Gastrocnemius medialis (tissue), 4 donors: Measurements from ENCODE around the gene OMA1. TPM values are rescaled to one million over a fixed set of nuclear protein-coding genes. Genes with fewer than 3 reads are reported as not detected.

Experiments
- ATAC-seq, 2 donors: fragments of 150-250 bp; one replicate each; pipeline ENCODE4 v1.9.1; 2016
- DNase-seq, 2 donors: peaks; one replicate each; pipeline ENCODE4 v3.0.0-alpha.2; 2019
- H3K27ac ChIP-seq, 4 donors: fragments of 200-600 bp; sonication (generic); 1 replicate in 1 of 4; 2 replicates in 3 of 4; pipeline ENCODE4 v1.5.1; 2016 to 2018; ENCODE audit warnings: mild to moderate bottlenecking in 2 of 4, moderate library complexity in 1 of 4
- H3K27me3 ChIP-seq, 3 donors: fragments of 200-600 bp; sonication (generic) in 2 of 3; 1 replicate in 1 of 3; 2 replicates in 2 of 3; pipeline versions ENCODE4 v1.5.1 to v1.6.0; 2016 to 2019; ENCODE audit warnings: mild to moderate bottlenecking in 1 of 3, moderate library complexity in 1 of 3
- H3K36me3 ChIP-seq, 2 donors: fragments of 200-600 bp; sonication (generic) in 1 of 2; one replicate each; pipeline ENCODE4 v1.5.1; 2017 to 2018
- H3K4me1 ChIP-seq, 2 donors: fragments of 200-600 bp; sonication (generic) in 1 of 2; one replicate each; pipeline ENCODE4 v1.5.1; 2016 to 2017; ENCODE audit warnings: mild to moderate bottlenecking in 2 of 2
- H3K4me3 ChIP-seq, 4 donors: fragments of 200-600 bp; sonication (generic) in 3 of 4; 1 replicate in 1 of 4; 2 replicates in 3 of 4; pipeline ENCODE4 v1.5.1; 2016 to 2019; ENCODE audit warnings: mild to moderate bottlenecking in 2 of 4
- H3K9me3 ChIP-seq, 3 donors: fragments of 200-600 bp; sonication (generic) in 2 of 3; 1 replicate in 1 of 3; 2 replicates in 2 of 3; pipeline ENCODE4 v1.5.1; 2016 to 2019
- POLR2A ChIP-seq, 2 donors: fragments of 450-650 bp; IDR thresholded peaks; one replicate each; pipeline ENCODE4 v1.6.1; 2017; ENCODE audit warnings: antibody characterized with exemption in 2 of 2, mild to moderate bottlenecking in 2 of 2, moderate library complexity in 2 of 2
- in situ Hi-C, 4 donors: fragments of 200-750 bp; cut with MboI; loops; one replicate each; pipeline versions ENCODE4 v1.15.0 to v1.8.0; 2017; ENCODE audit warnings: low sequenced_read_pairs in 4 of 4
- intact Hi-C: fragments of 100-400 bp; cut with DNase I; formaldehyde crosslinking; loops from one replicate; pipeline ENCODE4 v1.15.1; 2023; ENCODE audit warnings: low total_unique reads
- total RNA-seq, 4 donors: library from RNA; depleted of rRNA; stranded (reverse); fragments of >200 nt; gene quantifications; one replicate each; pipeline versions ENCODE4 v1.1.0 to v1.2.3, GENCODE V29; 2016
- TF ChIP-seq, protein P1 (sequence below), 5 experiments: fragments of 450-650 bp in 3 of 5; fragments of 200-600 bp in 2 of 5; sonication (generic) in 2 of 5; IDR thresholded peaks in 4 of 5; conservative IDR thresholded peaks in 1 of 5; 1 replicate in 4 of 5; 2 replicates in 1 of 5; pipeline ENCODE4 v1.5.1; 2016 to 2019; ENCODE audit warnings: antibody characterized with exemption in 5 of 5, mild to moderate bottlenecking in 3 of 5, moderate library complexity in 3 of 5

Gene OMA1
- total RNA-seq, 4 donors from 2014 or later = 11.7 to 23.7 (median 19.3) TPM

DNA sequence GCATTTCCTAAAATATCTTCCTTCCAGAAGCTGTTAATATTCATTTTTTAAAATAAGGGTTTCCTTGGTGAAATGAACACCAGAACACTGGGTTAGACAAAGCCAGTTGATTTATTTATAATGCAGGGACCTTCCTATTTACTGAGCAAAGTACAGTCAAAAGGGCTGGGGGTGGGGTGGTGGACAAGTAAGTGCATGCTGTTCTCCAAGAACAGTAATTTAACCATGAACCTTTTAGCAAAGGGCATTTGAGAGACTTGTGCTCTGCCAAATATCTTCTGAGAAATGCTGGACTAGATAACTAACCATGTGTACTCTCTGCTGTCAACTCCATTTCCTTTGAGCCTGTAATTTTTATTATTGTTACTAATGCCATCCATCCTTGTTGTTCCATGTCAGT, 100.2 kb downstream of the OMA1 start:
- in situ Hi-C loops (no loop called here), intact Hi-C loops (no loop called here)
- TF ChIP-seq, protein P1, sequence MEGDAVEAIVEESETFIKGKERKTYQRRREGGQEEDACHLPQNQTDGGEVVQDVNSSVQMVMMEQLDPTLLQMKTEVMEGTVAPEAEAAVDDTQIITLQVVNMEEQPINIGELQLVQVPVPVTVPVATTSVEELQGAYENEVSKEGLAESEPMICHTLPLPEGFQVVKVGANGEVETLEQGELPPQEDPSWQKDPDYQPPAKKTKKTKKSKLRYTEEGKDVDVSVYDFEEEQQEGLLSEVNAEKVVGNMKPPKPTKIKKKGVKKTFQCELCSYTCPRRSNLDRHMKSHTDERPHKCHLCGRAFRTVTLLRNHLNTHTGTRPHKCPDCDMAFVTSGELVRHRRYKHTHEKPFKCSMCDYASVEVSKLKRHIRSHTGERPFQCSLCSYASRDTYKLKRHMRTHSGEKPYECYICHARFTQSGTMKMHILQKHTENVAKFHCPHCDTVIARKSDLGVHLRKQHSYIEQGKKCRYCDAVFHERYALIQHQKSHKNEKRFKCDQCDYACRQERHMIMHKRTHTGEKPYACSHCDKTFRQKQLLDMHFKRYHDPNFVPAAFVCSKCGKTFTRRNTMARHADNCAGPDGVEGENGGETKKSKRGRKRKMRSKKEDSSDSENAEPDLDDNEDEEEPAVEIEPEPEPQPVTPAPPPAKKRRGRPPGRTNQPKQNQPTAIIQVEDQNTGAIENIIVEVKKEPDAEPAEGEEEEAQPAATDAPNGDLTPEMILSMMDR (IDR thresholded peaks at IDR 0.05 in 4 of 5, conservative IDR thresholded peaks at IDR 0.05 in 1 of 5) = no peak
- TF ChIP-seq POLR2A (IDR thresholded peaks at IDR 0.05) = no peak
- H3K36me3 ChIP-seq = no peaks in the 10 kb centered on the region
- ATAC-seq (no peak), DNase-seq (no peak)
- H3K27ac ChIP-seq = no peak overlapping the region
- no peaks in the 10 kb centered on the region for H3K9me3 ChIP-seq
- H3K4me1 ChIP-seq = peaks cover 0 to 12% of the 10 kb centered on the region in 2 donors
- no peak overlapping the region for H3K4me3 ChIP-seq
- H3K27me3 ChIP-seq = no peaks in the 10 kb centered on the region

DNA sequence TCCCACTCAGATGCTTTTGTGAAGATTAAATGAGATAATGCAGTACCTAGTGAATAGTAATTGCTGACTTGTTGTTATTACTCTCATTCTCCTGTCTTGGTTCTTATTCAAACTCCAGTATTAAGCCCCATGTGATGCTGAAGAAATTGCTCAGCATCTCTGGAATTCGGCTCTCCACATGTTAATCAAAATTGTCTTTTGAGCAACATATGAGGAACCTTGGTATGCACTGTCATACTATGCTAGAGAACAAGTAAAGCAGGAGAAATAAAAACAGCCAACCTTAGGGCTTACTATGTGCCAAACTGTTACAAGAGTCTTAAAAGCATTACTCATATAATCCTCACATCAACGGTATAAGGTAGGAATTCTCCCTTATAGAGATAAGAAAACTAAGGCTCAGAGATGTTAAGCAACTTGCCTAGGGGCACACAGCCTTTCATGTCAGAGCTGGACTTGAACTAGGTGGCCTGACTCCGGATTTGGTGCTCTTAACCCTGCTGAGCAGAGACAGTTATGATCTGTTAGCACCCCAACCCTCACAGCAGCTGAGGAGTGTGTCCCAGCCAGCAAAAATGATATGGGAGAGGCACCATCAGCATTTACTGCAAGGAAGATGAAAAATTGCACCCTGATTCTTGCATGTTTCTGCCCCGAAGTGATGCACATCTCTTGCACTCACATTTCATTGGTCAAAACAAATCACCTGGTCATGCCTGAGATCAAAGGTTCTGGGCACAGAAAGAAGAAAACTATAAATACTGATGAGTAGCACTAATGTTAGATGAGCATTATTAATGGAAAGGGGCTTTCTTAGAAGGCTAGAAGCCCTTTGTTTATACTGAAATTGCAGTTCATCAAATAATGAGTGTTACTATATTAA, 102.3 kb downstream of the OMA1 start:
- TF ChIP-seq, protein P1 (IDR thresholded peaks at IDR 0.05 in 4 of 5, conservative IDR thresholded peaks at IDR 0.05 in 1 of 5) = no peak
- TF ChIP-seq POLR2A (IDR thresholded peaks at IDR 0.05) = no peak
- in situ Hi-C loops = no loop called here

DNA sequence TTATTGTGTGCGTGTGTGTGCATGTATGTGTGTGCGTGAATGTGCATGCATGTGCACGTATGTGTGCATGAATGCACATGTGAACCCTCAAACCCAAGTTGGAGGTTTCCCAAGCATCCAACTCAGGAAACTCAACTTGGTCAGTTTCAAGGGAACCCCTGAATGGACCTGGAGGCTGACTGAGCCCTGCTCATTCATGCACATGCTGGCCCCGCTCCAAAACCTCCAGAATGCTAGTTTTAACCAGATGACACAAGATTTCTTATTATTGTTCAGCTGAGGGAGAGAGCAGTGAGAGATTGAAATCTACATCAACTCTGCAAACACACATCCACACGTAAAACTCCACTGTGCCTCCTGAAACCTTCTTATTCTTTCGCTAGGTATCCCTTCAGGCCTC, 104.4 kb downstream of the OMA1 start:
- H3K27ac ChIP-seq = no peak overlapping the region
- intact Hi-C loops = no loop called here
- TF ChIP-seq, protein P1 (IDR thresholded peaks at IDR 0.05 in 4 of 5, conservative IDR thresholded peaks at IDR 0.05 in 1 of 5) = no peak
- TF ChIP-seq POLR2A (IDR thresholded peaks at IDR 0.05) = no peak
- no peak overlapping the region for H3K4me3 ChIP-seq
- H3K36me3 ChIP-seq = no peaks in the 10 kb centered on the region
- no peaks in the 10 kb centered on the region for H3K27me3 ChIP-seq
- DNase-seq (no peak), ATAC-seq (no peak)
- H3K4me1 ChIP-seq = peaks cover 0 to 12% of the 10 kb centered on the region in 2 donors
- in situ Hi-C loops = no loop called here
- no peaks in the 10 kb centered on the region for H3K9me3 ChIP-seq

More for the DNA sequence above, 102.3 kb downstream of the OMA1 start:
- H3K27me3 ChIP-seq = no peaks in the 10 kb centered on the region
- intact Hi-C loops = no loop called here
- DNase-seq (no peak), ATAC-seq (no peak)
- no peaks in the 10 kb centered on the region for H3K9me3 ChIP-seq
- no peaks in the 10 kb centered on the region for H3K36me3 ChIP-seq
- H3K27ac ChIP-seq = no peak overlapping the region
- H3K4me1 ChIP-seq = peaks cover 0 to 12% of the 10 kb centered on the region in 2 donors
- no peak overlapping the region for H3K4me3 ChIP-seq

DNA sequence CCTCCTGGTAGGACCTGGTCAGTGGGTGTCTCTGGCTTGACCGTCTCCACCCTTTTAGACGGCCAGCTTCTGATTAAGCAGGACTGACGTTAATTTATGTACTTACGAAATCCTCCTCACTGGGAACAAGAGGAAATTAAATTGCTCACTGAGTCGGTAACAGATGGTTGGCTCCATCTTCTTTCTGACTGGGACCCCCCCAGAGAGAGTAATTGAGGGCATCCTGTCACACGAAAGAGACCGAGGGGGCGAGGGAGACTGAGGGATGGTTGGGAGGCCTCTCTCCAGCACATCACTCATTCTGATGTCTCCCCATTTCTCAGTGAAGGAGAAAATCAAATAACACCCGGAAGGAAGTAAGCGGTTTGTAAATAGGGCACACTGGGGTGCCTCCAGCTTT, 104.8 kb downstream of the OMA1 start:
- in situ Hi-C loops = no loop called here
- H3K27me3 ChIP-seq = no peaks in the 10 kb centered on the region
- no peak for ATAC-seq
- no peak for TF ChIP-seq POLR2A (IDR thresholded peaks at IDR 0.05)
- TF ChIP-seq, protein P1 (IDR thresholded peaks at IDR 0.05 in 4 of 5, conservative IDR thresholded peaks at IDR 0.05 in 1 of 5) = no peak
- DNase-seq = no peak
- peaks cover 0 to 9% of the 10 kb centered on the region in 2 donors for H3K4me1 ChIP-seq
- no peaks in the 10 kb centered on the region for H3K9me3 ChIP-seq
- no peak overlapping the region for H3K27ac ChIP-seq
- intact Hi-C loops = no loop called here
- H3K36me3 ChIP-seq = no peaks in the 10 kb centered on the region
- H3K4me3 ChIP-seq = no peak overlapping the region
